GM23248 (cell line): Measurements from ENCODE around the gene TK1. TPM values are rescaled to one million over a fixed set of nuclear protein-coding genes. Genes with fewer than 3 reads are reported as not detected.

Experiments used
- DNase-seq: peaks from one replicate; pipeline ENCODE4 v3.0.0-alpha.2; 2015
- H2AFZ ChIP-seq: fragments of 200-600 bp; sonication (generic); 2 replicates; pipeline ENCODE4 v1.6.1; 2016; ENCODE audit warnings: antibody characterized with exemption
- H3F3A ChIP-seq: fragments of 200-600 bp; sonication (generic); 2 replicates; pipeline ENCODE4 v1.6.1; 2016; ENCODE audit warnings: mild to moderate bottlenecking, antibody characterized with exemption, mixed run types; ENCODE audit not compliant: insufficient read depth
- H3K27ac ChIP-seq: fragments of 200-600 bp; sonication (generic); 2 replicates; pipeline ENCODE4 v1.5.1; 2016; ENCODE audit warnings: mild to moderate bottlenecking
- H3K27me3 ChIP-seq: fragments of 200-600 bp; sonication (generic); replicated peaks from 2 replicates; pipeline ENCODE4 v1.6.1; 2016; ENCODE audit warnings: mild to moderate bottlenecking; ENCODE audit not compliant: insufficient read depth
- H3K36me3 ChIP-seq: fragments of 200-600 bp; sonication (generic); 2 replicates; pipeline ENCODE4 v1.6.1; 2016; ENCODE audit warnings: low read depth, mild to moderate bottlenecking
- H3K4me1 ChIP-seq: fragments of 200-600 bp; sonication (generic); 2 replicates; pipeline ENCODE4 v1.6.1; 2016; ENCODE audit warnings: mild to moderate bottlenecking; ENCODE audit not compliant: insufficient read depth
- H3K4me2 ChIP-seq: fragments of 200-600 bp; sonication (generic); one replicate; pipeline ENCODE4 v1.6.1; 2016; ENCODE audit warnings: mild to moderate bottlenecking; ENCODE audit not compliant: unreplicated experiment
- H3K4me3 ChIP-seq: fragments of 200-600 bp; sonication (generic); 2 replicates; pipeline ENCODE4 v1.5.1; 2016; ENCODE audit warnings: mild to moderate bottlenecking
- H3K79me2 ChIP-seq: fragments of 200-600 bp; sonication (generic); 2 replicates; pipeline ENCODE4 v1.6.1; 2016; ENCODE audit warnings: mild to moderate bottlenecking; ENCODE audit not compliant: insufficient read depth
- H3K9ac ChIP-seq: fragments of 200-600 bp; sonication (generic); 2 replicates; pipeline ENCODE4 v1.6.1; 2016; ENCODE audit warnings: mild to moderate bottlenecking
- H3K9me2 ChIP-seq: fragments of 200-600 bp; sonication (generic); 2 replicates; pipeline ENCODE4 v1.6.1; 2016; ENCODE audit warnings: mixed run types, mild to moderate bottlenecking, moderate library complexity; ENCODE audit not compliant: insufficient read depth
- H3K9me3 ChIP-seq: fragments of 200-600 bp; sonication (generic); one replicate; pipeline ENCODE4 v1.6.1; 2017; ENCODE audit warnings: low read depth
- H4K20me1 ChIP-seq: fragments of 200-600 bp; sonication (generic); 2 replicates; pipeline ENCODE4 v1.6.0; 2016; ENCODE audit not compliant: insufficient read depth
- EZH2 ChIP-seq: fragments of 200-600 bp; sonication (generic); IDR thresholded peaks from 2 replicates; pipeline ENCODE4 v1.6.1; 2018; ENCODE audit warnings: antibody characterized with exemption, mild to moderate bottlenecking; ENCODE audit not compliant: insufficient read depth, poor library complexity, severe bottlenecking
- EZH2phosphoT487 ChIP-seq: fragments of 200-600 bp; sonication (generic); IDR thresholded peaks from 2 replicates; pipeline ENCODE4 v1.6.1; 2018; ENCODE audit warnings: antibody characterized with exemption, moderate library complexity, mild to moderate bottlenecking, low read depth; ENCODE audit not compliant: insufficient read depth
- WGBS, 2 experiments: methylation state at CpG; one replicate each; pipeline ENCODE4 v1.1.6; 2015 to 2017; ENCODE audit warnings: low lambda C conversion rate in 2 of 2, low coverage in 1 of 2; ENCODE audit errors: missing lambda C conversion rate in 2 of 2; 5-methylcytosine and 5-hydroxymethylcytosine counted together
- in situ Hi-C: fragments of 300-500 bp; cut with MboI; formaldehyde crosslinking; loops from 2 replicates; pipeline ENCODE4 v1.15.0; 2020
- polyA plus RNA-seq: library from polyadenylated mRNA; unstranded; fragments of >200 nt; fragmentation: Nextera tagmentation; extraction: Ambion mirVana; gene quantifications from 2 replicates; pipeline ENCODE4 v1.2.1, GENCODE V29; 2016
- total RNA-seq: library from RNA; depleted of rRNA; stranded (reverse); fragments of >200 nt; shearing (Covaris generic); gene quantifications from 2 replicates; pipeline ENCODE4 v1.2.3, GENCODE V29; 2014

Gene TK1
- total and polyA plus RNA-seq, 2 experiments from 2014 or later = 79.4 to 84.5 TPM

GRCh38 chr17:78233678-78234077 lies 46.8 kb upstream of the TK1 start:
- Histone ChIP-seq H3K9me2 (no peaks in the 10 kb centered on the region), H3K4me1 (no peaks in the 10 kb centered on the region), H3K9me3 (no peaks in the 10 kb centered on the region), H3K9ac (no peak overlapping the region), H3K27ac (no peak overlapping the region), H2AFZ (no peak overlapping the region), H3K27me3 (peaks cover 28% of the 10 kb centered on the region), H3F3A (no peaks in the 10 kb centered on the region), H3K36me3 (no peaks in the 10 kb centered on the region), H3K4me2 (no peak overlapping the region), H3K4me3 (no peak overlapping the region), H3K79me2 (no peaks in the 10 kb centered on the region), H4K20me1 (no peaks in the 10 kb centered on the region)
- DNase-seq = no peak
- in situ Hi-C loops = no loop called here
- TF ChIP-seq EZH2 (no peak), EZH2phosphoT487 (no peak)
- WGBS, 2 experiments = 81% methylated on average over 9 to 10 of the region's 10 CpGs

- Histone ChIP-seq H3K27ac (no peak overlapping the region), H3K9me2 (no peaks in the 10 kb centered on the region), H3K4me3 (no peak overlapping the region), H2AFZ (no peak overlapping the region), H3K4me1 (no peaks in the 10 kb centered on the region), H3K9me3 (no peaks in the 10 kb centered on the region), H3K36me3 (no peaks in the 10 kb centered on the region), H3K79me2 (no peaks in the 10 kb centered on the region), H3F3A (no peaks in the 10 kb centered on the region), H4K20me1 (no peaks in the 10 kb centered on the region), H3K9ac (no peak overlapping the region), H3K27me3 (peaks cover 28% of the 10 kb centered on the region), H3K4me2 (no peak overlapping the region)
- no peak for TF ChIP-seq EZH2
- TF ChIP-seq EZH2phosphoT487 = no peak
- no peak for DNase-seq
- WGBS, 2 experiments = 44 to 60% methylated on average over 2 of the region's 2 CpGs
- in situ Hi-C loops = no loop called here
These were observed 46.0 kb upstream of the TK1 start for GRCh38 chr17:78232859-78233173.

- Histone ChIP-seq H2AFZ (no peak overlapping the region), H3K36me3 (no peaks in the 10 kb centered on the region), H3F3A (no peaks in the 10 kb centered on the region), H3K9me3 (no peaks in the 10 kb centered on the region), H3K9ac (no peak overlapping the region), H3K79me2 (no peaks in the 10 kb centered on the region), H3K9me2 (no peaks in the 10 kb centered on the region), H3K27ac (no peak overlapping the region), H3K4me3 (no peak overlapping the region), H3K4me1 (no peaks in the 10 kb centered on the region), H4K20me1 (no peaks in the 10 kb centered on the region), H3K27me3 (peaks cover 28% of the 10 kb centered on the region), H3K4me2 (no peak overlapping the region)
- in situ Hi-C loops = no loop called here
- DNase-seq = peak; percentile 40
- WGBS, 2 experiments = 7% methylated on average over 19 to 39 of the region's 55 CpGs
- TF ChIP-seq EZH2phosphoT487 (no peak), EZH2 (no peak)
These were observed 45.4 kb upstream of the TK1 start for GRCh38 chr17:78231991-78232858.

- H3F3A ChIP-seq = no peaks in the 10 kb centered on the region
- H2AFZ ChIP-seq = no peak within 1 kb of the TSS
- no peak within 1 kb of the TSS for H3K27ac ChIP-seq
- peaks cover 28% of the 10 kb centered on the region for H3K27me3 ChIP-seq
- no peaks in the 10 kb centered on the region for H4K20me1 ChIP-seq
- no peaks in the 10 kb centered on the region for H3K9me2 ChIP-seq
- no peaks in the 10 kb centered on the region for H3K4me1 ChIP-seq
- no peak within 1 kb of the TSS for H3K4me2 ChIP-seq
- no peaks in the 10 kb centered on the region for H3K79me2 ChIP-seq
- TF ChIP-seq EZH2 (peak; percentile 57), EZH2phosphoT487 (0 out of 2 replicates have a peak, but pooled peaks have one; percentile 39)
- WGBS, 2 experiments = 22 to 25% methylated on average over 40 to 43 of the region's 52 CpGs
- no peak for DNase-seq
- no peak within 1 kb of the TSS for H3K9ac ChIP-seq
- no peak within 1 kb of the TSS for H3K4me3 ChIP-seq
- H3K36me3 ChIP-seq = no peaks in the 10 kb centered on the region
- no peaks in the 10 kb centered on the region for H3K9me3 ChIP-seq
- in situ Hi-C loops = no loop called here
These were observed 44.4 kb upstream of the TK1 start, which contains the start of gene TMEM235 for GRCh38 chr17:78230996-78231935. TMEM235 (plus strand) TSS chr17:78231631; CDS start chr17:78232024, 393 bp downstream.
